Measurements from ENCODE around the gene ECM1. TPM values are rescaled to one million over a fixed set of nuclear protein-coding genes. Genes with fewer than 3 reads are reported as not detected.

The ECM1 gene
- total RNA-seq, 2 experiments from 2014 or later, result 0.69 to 0.88 TPM

DNA sequence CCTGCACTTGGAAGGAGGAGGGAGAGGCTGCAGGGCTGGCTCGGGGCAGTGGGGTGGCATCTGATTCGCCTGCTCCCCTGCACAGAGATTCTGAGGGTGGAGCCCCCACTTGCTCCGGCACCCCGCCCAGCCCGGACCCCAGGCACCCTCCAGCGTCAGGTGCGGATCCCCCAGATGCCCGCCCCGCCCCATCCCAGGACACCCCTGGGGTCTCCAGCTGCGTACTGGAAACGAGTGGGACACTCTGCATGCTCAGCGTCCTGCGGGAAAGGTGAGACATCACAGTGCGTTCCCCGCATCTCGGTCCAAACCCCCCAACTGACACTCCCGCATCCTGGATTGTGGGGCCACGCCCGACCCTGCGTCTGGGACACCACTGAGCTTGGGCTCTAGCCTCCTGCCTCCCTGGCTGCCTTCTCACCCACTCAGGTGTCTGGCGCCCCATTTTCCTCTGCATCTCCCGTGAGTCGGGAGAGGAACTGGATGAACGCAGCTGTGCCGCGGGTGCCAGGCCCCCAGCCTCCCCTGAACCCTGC is 49.2 kb downstream of the ECM1 start:
- H3K27me3 Mint-ChIP-seq (ENCODE audit: low read depth), result peaks cover 2% of the 10 kb centered on the region
- CTCF ChIA-PET, result interaction anchor here (1.0 kb wide), 1 partner anchor 64 kb away, joined by 3 read pairs; no protein-coding TSS in a partner anchor
- no peaks in the 10 kb centered on the region for H3K36me3 Mint-ChIP-seq (ENCODE audit: low read depth)
- H3K4me1 Mint-ChIP-seq (ENCODE audit: low read depth), result peaks cover 21% of the 10 kb centered on the region
- intact Hi-C loops (cut with micrococcal nuclease), result no loop called here
- DNase-seq, result no peak
- no peaks in the 10 kb centered on the region for H3K9me3 Mint-ChIP-seq
- H3K27ac Mint-ChIP-seq, result no peak overlapping the region
- no peak overlapping the region for H3K4me3 Mint-ChIP-seq

- no peak overlapping the region for H3K27ac Mint-ChIP-seq
- CTCF ChIA-PET, result interaction anchor here (13.3 kb wide), 1 partner anchor 63 kb away, joined by 167 read pairs; no protein-coding TSS in a partner anchor
- no peak for DNase-seq
- no peaks in the 10 kb centered on the region for H3K27me3 Mint-ChIP-seq (ENCODE audit: low read depth)
- intact Hi-C loops (cut with micrococcal nuclease), result no loop called here
- H3K4me1 Mint-ChIP-seq (ENCODE audit: low read depth), result peaks cover 19% of the 10 kb centered on the region
- H3K9me3 Mint-ChIP-seq, result no peaks in the 10 kb centered on the region
- H3K36me3 Mint-ChIP-seq (ENCODE audit: low read depth), result no peaks in the 10 kb centered on the region
- H3K4me3 Mint-ChIP-seq, result no peak overlapping the region
Measured at GRCh38 chr1:150557813-150558212, 49.9 kb downstream of the ECM1 start.

DNA sequence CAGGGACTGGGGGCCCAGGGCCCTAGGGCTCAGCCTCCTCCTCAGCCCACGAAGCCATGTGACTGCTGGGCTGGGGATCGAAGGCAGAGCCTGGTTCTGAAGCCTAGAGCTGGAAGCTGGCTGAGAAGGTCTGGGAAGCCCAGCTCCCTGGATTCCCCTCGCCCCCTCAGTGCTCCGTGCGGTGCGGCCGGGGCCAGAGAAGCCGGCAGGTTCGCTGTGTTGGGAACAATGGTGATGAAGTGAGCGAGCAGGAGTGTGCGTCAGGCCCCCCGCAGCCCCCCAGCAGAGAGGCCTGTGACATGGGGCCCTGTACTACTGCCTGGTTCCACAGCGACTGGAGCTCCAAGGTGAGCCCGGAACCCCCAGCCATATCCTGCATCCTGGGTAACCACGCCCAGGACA is 50.4 kb downstream of the ECM1 start:
- no peaks in the 10 kb centered on the region for H3K9me3 Mint-ChIP-seq
- no peak overlapping the region for H3K4me3 Mint-ChIP-seq
- no peaks in the 10 kb centered on the region for H3K27me3 Mint-ChIP-seq (ENCODE audit: low read depth)
- no peak overlapping the region for H3K27ac Mint-ChIP-seq
- no peak for DNase-seq
- intact Hi-C loops (cut with micrococcal nuclease), result no loop called here
- peaks cover 24% of the 10 kb centered on the region for H3K4me1 Mint-ChIP-seq (ENCODE audit: low read depth)
- CTCF ChIA-PET, result interaction anchor here (2.1 to 13.3 kb wide), 2 partner anchors 63 to 69 kb away, joined by 10 to 167 read pairs; no protein-coding TSS in a partner anchor
- no peaks in the 10 kb centered on the region for H3K36me3 Mint-ChIP-seq (ENCODE audit: low read depth)

DNA sequence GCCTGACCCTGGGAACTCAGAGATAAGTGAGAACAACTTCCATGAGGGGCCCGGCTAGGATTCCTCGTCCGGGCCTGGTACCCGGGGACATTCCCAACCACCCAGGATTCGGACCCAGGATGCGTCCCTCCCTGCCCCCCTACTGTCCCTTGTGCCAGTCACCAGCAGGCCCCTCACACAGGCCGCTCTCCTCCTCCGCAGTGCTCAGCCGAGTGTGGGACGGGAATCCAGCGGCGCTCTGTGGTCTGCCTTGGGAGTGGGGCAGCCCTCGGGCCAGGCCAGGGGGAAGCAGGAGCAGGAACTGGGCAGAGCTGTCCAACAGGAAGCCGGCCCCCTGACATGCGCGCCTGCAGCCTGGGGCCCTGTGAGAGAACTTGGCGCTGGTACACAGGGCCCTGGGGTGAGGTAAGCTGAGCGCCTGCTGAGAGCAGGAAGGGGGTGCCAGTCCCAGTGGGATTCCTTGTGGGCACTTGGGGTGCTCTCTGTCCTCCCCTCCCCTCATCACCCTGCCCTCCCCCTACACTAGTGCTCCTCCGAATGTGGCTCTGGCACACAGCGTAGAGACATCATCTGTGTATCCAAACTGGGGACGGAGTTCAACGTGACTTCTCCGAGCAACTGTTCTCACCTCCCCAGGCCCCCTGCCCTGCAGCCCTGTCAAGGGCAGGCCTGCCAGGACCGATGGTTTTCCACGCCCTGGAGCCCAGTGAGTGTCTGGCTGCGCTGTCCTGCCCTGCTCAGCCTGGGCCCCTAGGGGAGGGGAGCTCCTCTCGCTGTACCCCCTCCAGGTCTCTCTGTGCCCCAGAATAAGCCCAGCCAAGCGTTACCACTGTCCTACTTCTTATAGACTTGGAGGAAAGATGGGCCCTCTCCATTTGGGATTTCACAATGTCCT is 51.1 kb downstream of the ECM1 start:
- Mint-ChIP-seq H3K36me3 (ENCODE audit: low read depth) (no peaks in the 10 kb centered on the region), H3K9me3 (no peaks in the 10 kb centered on the region), H3K4me1 (ENCODE audit: low read depth) (peaks cover 31% of the 10 kb centered on the region), H3K27me3 (ENCODE audit: low read depth) (no peaks in the 10 kb centered on the region), H3K4me3 (no peak overlapping the region), H3K27ac (no peak overlapping the region)
- no peak for DNase-seq
- CTCF ChIA-PET, result interaction anchor here (0.6 to 13.3 kb wide), 12 partner anchors 8 to 356 kb away, joined by 3 to 167 read pairs (median 13); partner anchors contain the start of genes ADAMTSL4 and MCL1
- intact Hi-C loops (cut with micrococcal nuclease), result no loop called here

DNA sequence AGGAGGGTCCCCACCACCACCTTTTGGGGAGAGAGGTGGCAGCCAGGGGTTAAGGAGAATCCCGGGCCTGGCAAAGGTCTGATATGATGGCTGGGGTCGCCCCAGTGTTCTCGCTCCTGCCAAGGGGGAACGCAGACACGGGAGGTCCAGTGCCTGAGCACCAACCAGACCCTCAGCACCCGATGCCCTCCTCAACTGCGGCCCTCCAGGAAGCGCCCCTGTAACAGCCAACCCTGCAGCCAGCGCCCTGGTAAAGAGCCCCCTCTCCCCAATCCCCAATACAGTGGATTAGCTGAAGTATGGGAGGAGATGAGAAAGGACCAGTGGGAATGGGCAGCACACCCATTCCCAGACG is 51.7 kb downstream of the ECM1 start:
- CTCF ChIA-PET, result interaction anchor here (0.6 to 13.3 kb wide), 15 partner anchors 9 to 355 kb away, joined by 3 to 167 read pairs (median 10); partner anchors contain the start of genes ADAMTSL4 and MCL1
- intact Hi-C loops (cut with micrococcal nuclease), result loop anchor here (1.0 to 5.0 kb wide), 5 partner anchors 95 to 597 kb away; partner anchors contain the start of genes CDC42SE1, GOLPH3L and TNFAIP8L2
- Mint-ChIP-seq H3K27me3 (ENCODE audit: low read depth) (no peaks in the 10 kb centered on the region), H3K4me1 (ENCODE audit: low read depth) (peaks cover 37% of the 10 kb centered on the region), H3K9me3 (no peaks in the 10 kb centered on the region), H3K36me3 (ENCODE audit: low read depth) (no peaks in the 10 kb centered on the region), H3K4me3 (no peak overlapping the region), H3K27ac (no peak overlapping the region)
- DNase-seq, result no peak

GRCh38 chr1:150560011-150560438 is 52.1 kb downstream of the ECM1 start:
- intact Hi-C loops (cut with micrococcal nuclease), result loop anchor here (1.0 to 5.0 kb wide), 5 partner anchors 96 to 597 kb away; partner anchors contain the start of genes CDC42SE1, GOLPH3L and TNFAIP8L2
- Mint-ChIP-seq H3K9me3 (no peaks in the 10 kb centered on the region), H3K27me3 (ENCODE audit: low read depth) (no peaks in the 10 kb centered on the region), H3K4me3 (peak overlapping the region; percentile 99), H3K27ac (peak overlapping the region; percentile 100), H3K4me1 (ENCODE audit: low read depth) (peaks cover 41% of the 10 kb centered on the region), H3K36me3 (ENCODE audit: low read depth) (no peaks in the 10 kb centered on the region)
- peak; percentile 87 for DNase-seq
- CTCF ChIA-PET, result interaction anchor here (0.6 to 13.3 kb wide), 26 partner anchors 9 to 434 kb away, joined by 3 to 167 read pairs (median 4); partner anchors contain the start of genes ADAMTSL4, ENSA and MCL1

GRCh38 chr1:150560576-150561253 is 52.8 kb downstream of the ECM1 start:
- Mint-ChIP-seq H3K4me1 (ENCODE audit: low read depth) (peaks cover 44% of the 10 kb centered on the region), H3K9me3 (no peaks in the 10 kb centered on the region), H3K27ac (peak overlapping the region; percentile 100), H3K36me3 (ENCODE audit: low read depth) (no peaks in the 10 kb centered on the region), H3K27me3 (ENCODE audit: low read depth) (no peaks in the 10 kb centered on the region), H3K4me3 (peak overlapping the region; percentile 99)
- DNase-seq, result peak; percentile 94
- CTCF ChIA-PET, result interaction anchor here (0.6 to 13.3 kb wide), 35 partner anchors 10 to 495 kb away, joined by 3 to 167 read pairs (median 4); partner anchors contain the start of genes ADAMTSL4, ENSA and MCL1
- intact Hi-C loops (cut with micrococcal nuclease), result loop anchor here (1.0 to 5.0 kb wide), 11 partner anchors 61 to 596 kb away; partner anchors contain the start of genes ARNT, CDC42SE1, GOLPH3L and TNFAIP8L2

DNA sequence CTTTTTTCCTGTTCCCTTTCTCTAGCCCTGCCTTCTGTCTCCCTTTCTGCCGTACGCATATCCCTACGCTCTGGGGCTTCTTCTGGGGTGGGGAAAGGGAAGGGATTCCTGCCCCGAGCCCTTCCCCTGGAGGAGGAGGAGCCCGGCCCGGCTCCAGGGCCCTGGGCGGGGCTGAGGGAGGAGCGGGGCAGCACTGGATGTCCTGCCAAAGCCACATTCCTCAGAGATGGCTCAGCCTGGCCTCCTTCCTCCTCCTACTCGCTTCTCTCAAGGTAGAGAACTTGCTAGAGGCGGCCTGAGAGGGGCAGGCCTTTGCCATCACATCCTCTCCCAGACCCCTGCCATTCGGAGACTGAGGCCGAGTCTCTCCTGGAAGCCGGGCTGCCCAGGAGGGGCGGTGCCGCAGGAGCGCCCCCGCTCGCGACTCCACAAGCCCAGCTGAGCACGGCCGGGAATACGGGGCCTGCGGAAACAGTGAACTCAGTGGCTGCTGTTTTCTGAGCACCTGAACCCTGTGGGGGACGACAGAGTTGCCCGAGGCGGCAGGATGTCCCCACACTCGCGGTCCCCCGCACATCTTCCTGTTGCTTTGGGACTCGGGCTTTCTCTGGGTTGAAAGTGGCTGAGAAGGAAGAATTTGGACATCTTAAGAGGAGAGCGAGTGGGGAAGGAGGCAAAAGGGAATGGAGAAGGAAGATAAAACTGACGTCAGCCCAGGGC is 53.5 kb downstream of the ECM1 start:
- peak overlapping the region; percentile 99 for H3K4me3 Mint-ChIP-seq
- intact Hi-C loops (cut with micrococcal nuclease), result loop anchor here (1.0 to 5.0 kb wide), 9 partner anchors 60 to 595 kb away; partner anchors contain the start of genes ARNT, CDC42SE1, GOLPH3L and TNFAIP8L2
- H3K27ac Mint-ChIP-seq, result peak overlapping the region; percentile 100
- peak; percentile 81 for DNase-seq
- no peaks in the 10 kb centered on the region for H3K36me3 Mint-ChIP-seq (ENCODE audit: low read depth)
- H3K9me3 Mint-ChIP-seq, result no peaks in the 10 kb centered on the region
- CTCF ChIA-PET, result interaction anchor here (0.6 to 13.3 kb wide), 32 partner anchors 10 to 494 kb away, joined by 3 to 167 read pairs (median 4); partner anchors contain the start of genes ADAMTSL4, ENSA, MCL1 and MINDY1
- peaks cover 50% of the 10 kb centered on the region for H3K4me1 Mint-ChIP-seq (ENCODE audit: low read depth)
- H3K27me3 Mint-ChIP-seq (ENCODE audit: low read depth), result no peaks in the 10 kb centered on the region

GRCh38 chr1:150561974-150562445 is 54.1 kb downstream of the ECM1 start:
- Mint-ChIP-seq H3K4me3 (peak overlapping the region; percentile 99), H3K4me1 (ENCODE audit: low read depth) (peaks cover 55% of the 10 kb centered on the region), H3K27me3 (ENCODE audit: low read depth) (no peaks in the 10 kb centered on the region), H3K9me3 (no peaks in the 10 kb centered on the region), H3K36me3 (ENCODE audit: low read depth) (peaks cover under 1% of the 10 kb centered on the region), H3K27ac (peak overlapping the region; percentile 100)
- DNase-seq, result peak; percentile 97
- intact Hi-C loops (cut with micrococcal nuclease), result loop anchor here (1.0 to 5.0 kb wide), 12 partner anchors 11 to 595 kb away; partner anchors contain the start of genes ARNT, CDC42SE1, GOLPH3L and MCL1
- CTCF ChIA-PET, result interaction anchor here (0.7 to 13.3 kb wide), 14 partner anchors 10 to 445 kb away, joined by 3 to 167 read pairs (median 4); partner anchors contain the start of genes ADAMTSL4 and MINDY1

GRCh38 chr1:150562446-150563339 is 54.8 kb downstream of the ECM1 start:
- intact Hi-C loops (cut with micrococcal nuclease), result loop anchor here (1.0 to 5.0 kb wide), 4 partner anchors 11 to 495 kb away; partner anchors contain the start of genes CDC42SE1 and MCL1
- peak; percentile 98 for DNase-seq

More at GRCh38 chr1:150562446-150563339, 54.8 kb downstream of the ECM1 start:
- Mint-ChIP-seq H3K36me3 (ENCODE audit: low read depth) (peaks cover 3% of the 10 kb centered on the region), H3K27ac (peak overlapping the region; percentile 100), H3K4me1 (ENCODE audit: low read depth) (peaks cover 62% of the 10 kb centered on the region), H3K27me3 (ENCODE audit: low read depth) (no peaks in the 10 kb centered on the region), H3K4me3 (peak overlapping the region; percentile 99), H3K9me3 (no peaks in the 10 kb centered on the region)
- CTCF ChIA-PET, result interaction anchor here (0.7 to 13.3 kb wide), 13 partner anchors 10 to 444 kb away, joined by 3 to 167 read pairs (median 4); partner anchors contain the start of genes ADAMTSL4 and MINDY1

Measured in activated naive CD4-positive, alpha-beta T cell treated with anti-CD3 and anti-CD28 coated beads for 36 hours (primary cell).